ENCODE data around the gene PHTF2.

PHTF2 gene

DNA sequence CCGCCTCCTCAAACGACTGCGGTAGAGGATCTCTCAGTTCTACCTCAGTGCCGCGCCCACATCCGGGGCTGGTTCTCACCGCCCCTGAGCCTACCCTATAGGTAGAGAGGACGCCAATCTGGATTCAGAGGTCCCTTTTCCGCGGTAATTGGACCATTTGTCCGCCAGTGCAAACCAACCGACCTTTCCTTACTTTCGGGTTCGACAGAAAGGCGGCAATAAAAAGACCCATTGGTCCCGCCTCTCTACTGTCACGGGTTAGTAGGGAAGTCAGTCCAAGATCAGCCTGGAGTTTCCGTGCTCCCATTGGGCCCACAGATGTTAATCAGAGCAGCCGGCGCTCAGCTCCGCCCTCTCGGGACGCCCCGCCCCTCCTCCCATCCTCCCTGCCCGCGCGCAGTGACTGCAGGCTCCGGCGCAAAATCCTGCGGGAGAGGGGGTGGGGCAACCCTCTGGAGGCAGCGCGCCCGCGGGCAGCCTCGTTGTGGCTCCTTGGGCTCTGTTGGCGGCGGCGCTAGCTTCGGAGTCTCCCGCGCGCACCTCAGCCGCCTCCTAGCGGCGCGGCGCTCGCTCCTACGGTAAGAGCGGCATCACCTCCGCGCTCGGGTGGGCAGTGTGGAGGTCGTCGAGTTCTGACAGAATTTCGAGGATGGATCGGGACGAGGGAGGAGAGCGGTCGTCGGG is at the start of gene PHTF2, which contains the start of gene TMEM60:
Gene PHTF2, plus strand, starts transcription at position 380 of the 684 bp plus-strand sequence.
Gene TMEM60, minus strand, starts transcription at position 41 of the 684 bp plus-strand sequence. CDS start 4,061 bp downstream, outside the sequence.
- Histone ChIP-seq H3K36me3 (replicated peaks) (peaks cover 8% of the 10 kb centered on the region), H3K9me3 (no peaks in the 10 kb centered on the region), H3K27me3 (ENCODE audit: low read depth) (no peaks in the 10 kb centered on the region), H3K4me3 (peak within 1 kb of the TSS; percentile 80), H3K4me1 (peaks cover 33% of the 10 kb centered on the region)
- in situ Hi-C loops (cut with MboI; ENCODE audit: low sequenced_read_pairs) = no loop called here
- peak; percentile 98 to 99 for DNase-seq (ENCODE audit: low spot score in 2 of 2)

DNA sequence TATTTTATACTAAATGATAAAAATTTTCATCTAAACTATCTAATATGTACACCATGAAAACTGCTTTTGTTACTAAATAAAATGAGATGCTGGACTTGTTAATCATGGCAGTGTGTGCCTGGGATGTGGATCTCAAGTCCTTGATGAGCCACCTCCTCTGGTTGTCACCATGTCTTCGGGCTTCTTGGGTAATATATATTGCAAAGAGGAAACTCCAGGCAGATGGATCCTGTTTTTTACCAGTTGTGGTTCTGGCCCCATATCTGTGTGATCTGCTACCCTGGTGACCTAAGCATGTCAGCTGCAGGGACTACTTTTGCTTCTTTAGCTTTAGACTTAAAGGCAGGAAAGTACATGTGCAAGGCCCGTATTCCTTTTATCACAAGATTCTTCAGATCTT is 46.6 kb upstream of the PHTF2 start:
- Histone ChIP-seq H3K27me3 (ENCODE audit: low read depth) (no peaks in the 10 kb centered on the region), H3K9me3 (no peaks in the 10 kb centered on the region), H3K4me3 (no peak overlapping the region), H3K4me1 (0 out of 2 replicates have a peak, but pooled peaks cover 5% of the 10 kb centered on the region), H3K36me3 (replicated peaks) (peaks cover 9% of the 10 kb centered on the region)
- no peak for DNase-seq (ENCODE audit: low spot score in 2 of 2)
- in situ Hi-C loops (cut with MboI; ENCODE audit: low sequenced_read_pairs) = loop anchor here (5.0 kb wide), 1 partner anchor 90 kb away; no protein-coding TSS in a partner anchor

DNA sequence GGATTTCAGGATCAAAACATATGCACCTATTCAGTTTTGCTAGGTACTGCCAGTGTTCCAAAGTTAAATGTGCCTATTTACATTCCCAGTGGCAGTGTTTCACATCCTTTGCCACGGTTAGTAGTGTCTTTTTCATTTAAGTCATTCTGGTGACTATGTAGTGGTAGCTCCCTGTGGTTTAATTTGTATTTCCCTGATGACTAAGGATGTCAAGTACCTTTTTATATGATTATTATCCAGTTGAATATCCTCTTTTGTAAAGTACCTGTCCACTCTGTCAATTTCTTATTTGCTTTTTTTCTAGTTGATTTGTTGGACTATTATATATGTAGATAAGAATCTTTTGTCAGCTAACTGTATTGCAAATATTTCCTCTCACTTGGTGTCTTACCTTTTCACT is 45.4 kb upstream of the PHTF2 start:
- H3K9me3 ChIP-seq = no peaks in the 10 kb centered on the region
- 0 out of 2 replicates have a peak, but pooled peaks cover 5% of the 10 kb centered on the region for H3K4me1 ChIP-seq
- in situ Hi-C loops (cut with MboI; ENCODE audit: low sequenced_read_pairs) = loop anchor here (5.0 kb wide), 1 partner anchor 91 kb away; no protein-coding TSS in a partner anchor
- H3K36me3 ChIP-seq (replicated peaks) = peaks cover 9% of the 10 kb centered on the region
- no peak for DNase-seq (ENCODE audit: low spot score in 2 of 2)
- no peak overlapping the region for H3K4me3 ChIP-seq
- H3K27me3 ChIP-seq (ENCODE audit: low read depth) = no peaks in the 10 kb centered on the region

DNA sequence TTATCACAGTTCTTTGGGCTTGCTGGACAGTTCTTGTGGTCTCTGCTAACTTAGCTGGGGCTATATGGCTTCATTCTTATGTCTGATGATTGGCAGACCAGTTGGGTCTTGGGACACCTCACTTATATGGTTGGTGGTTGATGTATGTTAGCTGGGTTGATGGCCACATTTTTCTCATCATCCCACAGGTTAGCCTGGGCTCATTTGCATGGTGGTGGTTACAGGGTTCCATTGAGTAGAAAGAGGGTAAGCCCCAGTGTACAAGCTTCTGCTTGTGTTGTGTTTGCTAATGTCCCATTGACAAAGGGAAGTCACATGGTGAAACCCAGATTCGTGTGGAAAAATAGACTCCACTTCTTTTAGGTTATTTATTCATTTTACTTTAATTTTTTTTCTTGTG is 41.0 kb upstream of the PHTF2 start:
- Histone ChIP-seq H3K4me3 (no peak overlapping the region), H3K9me3 (no peaks in the 10 kb centered on the region), H3K4me1 (0 out of 2 replicates have a peak, but pooled peaks cover 5% of the 10 kb centered on the region), H3K36me3 (replicated peaks) (no peaks in the 10 kb centered on the region; the same call in 1 of the 2 replicates), H3K27me3 (ENCODE audit: low read depth) (no peaks in the 10 kb centered on the region)
- DNase-seq (ENCODE audit: low spot score in 2 of 2) = no peak
- in situ Hi-C loops (cut with MboI; ENCODE audit: low sequenced_read_pairs) = no loop called here

DNA sequence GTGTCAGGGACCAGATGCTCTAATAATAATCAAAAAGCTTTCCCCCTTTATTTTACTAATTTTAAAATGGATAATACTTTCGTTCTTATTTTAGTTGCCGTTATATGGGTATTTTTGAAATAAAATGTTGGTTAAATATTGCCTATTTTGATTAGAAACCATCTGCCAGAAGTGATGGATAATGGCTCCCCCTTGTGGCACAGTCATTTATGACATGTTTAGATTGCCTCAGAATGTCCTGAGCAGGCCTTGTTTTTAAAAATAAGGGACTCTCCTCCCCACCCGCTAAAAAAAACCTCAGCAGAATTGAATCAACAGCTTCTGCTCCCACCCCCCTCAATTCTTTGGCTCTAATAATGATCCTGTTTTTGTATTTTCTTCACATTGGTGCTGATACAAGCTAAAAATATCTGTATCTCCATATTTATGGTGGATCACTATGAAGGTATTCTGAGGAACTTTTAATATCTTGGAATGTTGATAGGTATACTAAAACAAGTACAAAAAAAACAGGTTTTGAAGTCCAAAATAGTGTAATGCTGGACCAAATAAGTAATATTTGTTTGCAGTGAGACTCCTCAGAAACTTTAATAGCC is 39.2 kb upstream of the PHTF2 start:
- H3K36me3 ChIP-seq (replicated peaks) = no peaks in the 10 kb centered on the region; the same call in 1 of the 2 replicates
- no peaks in the 10 kb centered on the region for H3K9me3 ChIP-seq
- no peaks in the 10 kb centered on the region for H3K27me3 ChIP-seq (ENCODE audit: low read depth)
- peak; percentile 54 to 79 for DNase-seq (ENCODE audit: low spot score in 2 of 2)
- in situ Hi-C loops (cut with MboI; ENCODE audit: low sequenced_read_pairs) = no loop called here
- H3K4me1 ChIP-seq = no peaks in the 10 kb centered on the region
- no peak overlapping the region for H3K4me3 ChIP-seq

DNA sequence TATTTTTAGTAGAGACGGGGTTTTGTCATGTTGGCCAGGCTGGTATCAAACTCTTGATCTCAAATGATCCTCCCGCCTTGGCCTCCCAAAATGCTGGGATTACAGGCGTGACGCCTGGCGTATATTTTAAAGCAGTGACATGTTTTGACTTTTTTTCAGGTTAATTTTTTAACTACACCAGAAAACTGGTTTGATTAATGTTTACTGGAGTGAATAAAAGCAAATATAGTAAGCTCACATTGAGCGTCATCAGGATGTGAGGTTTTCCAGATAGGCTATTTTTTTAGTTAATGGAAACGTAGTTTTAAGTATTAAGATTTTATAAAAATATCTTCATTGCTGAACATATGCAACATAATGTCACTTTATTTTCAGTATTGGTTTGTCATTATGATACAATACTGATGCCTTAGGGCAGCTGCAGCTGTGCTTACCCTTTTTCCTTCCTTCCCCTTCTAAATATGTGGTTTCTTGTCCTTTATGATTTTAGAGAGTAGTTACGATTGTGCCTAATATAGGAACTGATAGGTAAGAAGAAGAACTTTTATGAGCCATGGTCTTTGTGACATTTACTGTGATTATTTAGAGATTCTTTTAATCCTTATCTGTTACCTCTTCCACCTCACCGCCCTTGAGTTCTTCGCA is 37.6 kb upstream of the PHTF2 start:
- Histone ChIP-seq H3K4me3 (no peak overlapping the region), H3K27me3 (ENCODE audit: low read depth) (no peaks in the 10 kb centered on the region), H3K36me3 (replicated peaks) (no peaks in the 10 kb centered on the region; the same call in 1 of the 2 replicates), H3K4me1 (peaks cover 4% of the 10 kb centered on the region; the same call in 1 of the 2 replicates), H3K9me3 (no peaks in the 10 kb centered on the region)
- in situ Hi-C loops (cut with MboI; ENCODE audit: low sequenced_read_pairs) = no loop called here
- no peak for DNase-seq (ENCODE audit: low spot score in 2 of 2)

DNA sequence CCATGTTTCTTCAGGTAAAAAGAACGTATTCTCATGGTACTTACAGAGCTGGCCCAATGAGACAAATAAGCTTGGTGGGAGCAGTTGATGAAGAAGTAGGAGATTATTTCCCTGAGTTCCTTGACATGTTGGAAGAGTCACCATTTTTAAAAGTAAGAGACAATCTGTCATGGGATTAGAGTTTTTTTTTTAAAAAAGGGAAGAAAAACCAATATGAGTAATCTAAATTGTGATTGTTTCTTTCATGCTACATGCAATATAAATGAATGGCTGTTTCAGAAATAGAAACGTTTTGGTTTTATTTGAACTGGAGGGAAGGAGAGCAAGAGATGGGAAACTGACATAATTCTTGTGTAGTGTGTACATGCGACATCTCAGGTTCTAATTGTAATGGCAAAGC is 33.1 kb upstream of the PHTF2 start:
- H3K36me3 ChIP-seq (replicated peaks) = no peaks in the 10 kb centered on the region; the same call in 1 of the 2 replicates
- no peak for DNase-seq (ENCODE audit: low spot score in 2 of 2)
- H3K9me3 ChIP-seq = no peaks in the 10 kb centered on the region
- no peak overlapping the region for H3K4me3 ChIP-seq
- in situ Hi-C loops (cut with MboI; ENCODE audit: low sequenced_read_pairs) = no loop called here
- peaks cover 4% of the 10 kb centered on the region; the same call in 1 of the 2 replicates for H3K4me1 ChIP-seq
- H3K27me3 ChIP-seq (ENCODE audit: low read depth) = no peaks in the 10 kb centered on the region

DNA sequence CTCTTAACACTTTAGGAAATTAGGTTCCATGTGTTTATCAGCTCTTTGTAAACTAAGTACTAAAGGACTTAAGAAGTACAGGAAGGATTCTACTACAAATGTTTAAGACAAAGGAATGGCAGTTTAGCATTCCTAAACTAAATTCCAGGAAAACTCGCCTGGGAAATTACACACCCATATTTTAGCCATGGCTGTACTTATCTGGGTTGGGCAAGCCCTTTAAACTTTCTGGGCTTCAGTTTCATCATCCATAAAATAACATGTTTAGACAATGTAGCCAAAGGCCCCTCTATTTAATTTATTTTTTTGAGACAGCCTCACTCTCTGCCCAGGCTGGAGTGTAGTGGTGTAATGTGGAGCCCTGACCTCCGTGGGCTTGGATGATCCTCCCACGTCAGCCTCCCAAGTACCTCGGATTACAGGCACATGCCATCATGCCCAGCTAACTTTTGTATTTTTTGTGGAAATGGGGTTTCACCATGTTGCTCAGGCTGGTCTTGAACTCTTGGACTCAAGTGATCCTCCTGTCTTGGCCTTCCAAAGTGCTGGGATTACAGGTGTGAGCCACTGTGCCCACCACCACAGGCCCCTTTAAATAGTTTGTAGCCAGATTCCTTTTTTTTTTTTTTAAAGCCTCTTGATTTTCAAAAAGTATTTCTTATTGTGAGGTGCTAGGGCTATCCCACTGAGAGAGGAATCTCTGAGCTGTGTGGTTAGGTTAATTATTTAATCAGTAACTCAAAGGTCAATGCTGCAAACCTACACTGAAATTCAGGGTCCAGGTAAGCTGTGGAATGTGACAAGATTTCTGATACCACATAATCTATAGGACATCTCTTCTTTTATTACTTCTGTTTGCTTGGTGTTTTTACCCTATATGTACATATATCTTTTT is 32.4 kb upstream of the PHTF2 start:
- H3K27me3 ChIP-seq (ENCODE audit: low read depth) = no peaks in the 10 kb centered on the region
- peak in 1 of 2 experiments; percentile 26 for DNase-seq (ENCODE audit: low spot score in 2 of 2)
- peaks cover 4% of the 10 kb centered on the region; the same call in 1 of the 2 replicates for H3K4me1 ChIP-seq
- no peaks in the 10 kb centered on the region; the same call in 1 of the 2 replicates for H3K36me3 ChIP-seq (replicated peaks)
- no peaks in the 10 kb centered on the region for H3K9me3 ChIP-seq
- in situ Hi-C loops (cut with MboI; ENCODE audit: low sequenced_read_pairs) = no loop called here
- H3K4me3 ChIP-seq = no peak overlapping the region

DNA sequence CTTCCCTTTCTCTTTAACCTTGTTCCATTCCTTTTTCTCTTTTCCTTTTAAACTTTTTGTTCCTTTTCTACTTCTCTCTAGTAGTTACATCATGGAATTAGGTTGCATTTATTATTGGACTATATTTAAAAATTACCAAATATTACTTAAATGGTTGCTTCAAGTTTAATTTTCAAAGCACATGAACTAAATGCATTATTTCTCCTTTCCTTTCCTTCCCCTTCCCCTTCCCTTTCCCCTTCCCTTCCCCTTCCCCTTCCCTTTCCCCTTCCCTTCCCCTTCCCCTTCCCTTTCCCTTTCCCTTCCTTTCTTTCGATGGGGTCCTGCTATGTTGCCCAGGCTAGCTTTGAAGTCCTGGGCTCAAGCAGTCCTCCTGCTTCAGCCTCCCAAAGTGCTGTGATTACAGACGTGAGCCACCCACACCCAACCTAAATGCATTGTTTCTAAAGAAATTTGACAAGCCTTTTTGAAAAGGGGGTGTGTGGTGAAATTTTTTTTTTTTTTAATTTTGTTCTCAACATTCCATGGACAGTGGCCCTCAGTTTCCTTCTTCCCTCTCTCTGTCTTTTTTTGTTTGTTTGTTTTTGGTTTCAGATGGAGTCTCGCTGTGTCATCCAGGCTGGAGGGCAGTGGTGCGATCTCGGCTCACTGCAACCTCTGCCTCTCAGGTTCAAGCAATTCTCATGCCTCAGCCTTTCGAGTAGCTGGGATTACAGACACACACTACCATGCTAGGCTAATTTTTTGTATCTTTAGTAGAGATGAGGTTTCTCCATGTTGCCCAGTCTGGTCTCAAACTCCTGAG is 31.6 kb upstream of the PHTF2 start:
- in situ Hi-C loops (cut with MboI; ENCODE audit: low sequenced_read_pairs) = no loop called here
- H3K36me3 ChIP-seq (replicated peaks) = no peaks in the 10 kb centered on the region; the same call in 1 of the 2 replicates
- H3K4me3 ChIP-seq = no peak overlapping the region
- peaks cover 7% of the 10 kb centered on the region for H3K4me1 ChIP-seq
- H3K9me3 ChIP-seq = no peaks in the 10 kb centered on the region
- DNase-seq (ENCODE audit: low spot score in 2 of 2) = no peak
- H3K27me3 ChIP-seq (ENCODE audit: low read depth) = no peaks in the 10 kb centered on the region

DNA sequence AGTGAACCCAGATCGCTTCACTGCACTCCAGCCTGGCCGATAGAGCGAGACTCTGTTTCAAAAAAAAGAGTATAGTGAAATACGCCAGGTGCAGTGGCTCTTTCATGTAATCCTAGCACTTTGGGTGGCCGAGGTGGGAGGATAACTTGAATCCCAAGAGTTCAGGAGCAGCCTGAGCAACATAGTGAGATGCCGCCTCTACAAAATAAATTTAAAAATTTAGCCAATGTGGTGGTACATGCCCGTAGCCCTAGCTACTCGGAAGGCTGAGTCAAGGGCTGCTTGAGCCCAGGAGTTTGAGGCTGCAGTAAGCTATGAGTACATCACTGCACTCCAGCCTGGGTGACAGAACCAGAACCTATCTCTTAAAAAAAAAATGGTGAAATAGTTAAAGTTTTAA is 28.3 kb upstream of the PHTF2 start:
- in situ Hi-C loops (cut with MboI; ENCODE audit: low sequenced_read_pairs) = no loop called here

DNA sequence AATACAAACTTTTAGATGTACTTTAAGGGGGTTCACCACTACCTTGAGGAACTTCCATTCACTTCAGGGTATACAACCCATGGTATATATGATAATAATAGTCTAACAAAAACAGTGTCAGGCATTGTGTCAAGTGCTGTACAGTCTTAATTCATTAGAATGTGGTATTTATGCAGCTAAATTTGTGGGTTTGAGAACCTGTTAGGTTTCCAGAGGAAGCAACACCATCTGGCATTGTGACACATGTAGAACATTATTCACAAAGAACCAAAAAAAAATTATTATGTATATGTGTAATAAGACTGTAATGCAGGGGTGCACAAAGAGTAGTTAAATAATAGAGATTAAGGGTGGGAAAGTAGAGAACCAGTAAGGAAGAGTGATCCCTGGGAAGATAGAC is 26.7 kb upstream of the PHTF2 start:
- Histone ChIP-seq H3K9me3 (no peaks in the 10 kb centered on the region), H3K27me3 (ENCODE audit: low read depth) (no peaks in the 10 kb centered on the region), H3K4me1 (peaks cover 8% of the 10 kb centered on the region), H3K4me3 (no peak overlapping the region), H3K36me3 (replicated peaks) (peaks cover 9% of the 10 kb centered on the region)
- DNase-seq (ENCODE audit: low spot score in 2 of 2) = no peak
- in situ Hi-C loops (cut with MboI; ENCODE audit: low sequenced_read_pairs) = no loop called here

More for the DNA sequence above, 28.3 kb upstream of the PHTF2 start:
- H3K36me3 ChIP-seq (replicated peaks) = peaks cover 4% of the 10 kb centered on the region
- peaks cover 7% of the 10 kb centered on the region for H3K4me1 ChIP-seq
- no peak for DNase-seq (ENCODE audit: low spot score in 2 of 2)
- no peak overlapping the region for H3K4me3 ChIP-seq
- H3K27me3 ChIP-seq (ENCODE audit: low read depth) = no peaks in the 10 kb centered on the region
- no peaks in the 10 kb centered on the region for H3K9me3 ChIP-seq

DNA sequence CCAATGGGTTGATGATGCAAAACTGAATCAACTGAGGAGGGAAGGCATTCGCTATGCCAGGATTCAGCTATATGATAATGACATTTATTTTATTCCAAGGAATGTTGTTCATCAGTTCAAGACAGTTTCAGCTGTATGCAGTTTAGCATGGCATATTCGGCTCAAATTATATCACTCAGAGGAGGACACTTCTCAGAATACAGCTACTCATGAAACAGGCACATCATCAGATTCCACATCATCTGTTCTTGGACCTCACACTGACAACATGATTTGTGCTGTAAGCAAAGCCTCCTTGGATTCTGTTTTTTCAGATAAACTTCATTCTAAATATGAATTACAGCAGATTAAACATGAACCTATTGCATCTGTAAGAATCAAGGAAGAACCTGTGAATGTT is 20.0 kb upstream of the PHTF2 start:
- peaks cover 21% of the 10 kb centered on the region for H3K36me3 ChIP-seq (replicated peaks)

More for the DNA sequence above, 20.0 kb upstream of the PHTF2 start:
- in situ Hi-C loops (cut with MboI; ENCODE audit: low sequenced_read_pairs) = no loop called here
- no peak overlapping the region for H3K4me3 ChIP-seq
- peaks cover 33% of the 10 kb centered on the region for H3K4me1 ChIP-seq
- H3K9me3 ChIP-seq = no peaks in the 10 kb centered on the region
- DNase-seq (ENCODE audit: low spot score in 2 of 2) = no peak
- no peaks in the 10 kb centered on the region for H3K27me3 ChIP-seq (ENCODE audit: low read depth)
